Measurements from ENCODE around the gene STK10. TPM values are rescaled to one million over a fixed set of nuclear protein-coding genes. Genes with fewer than 3 reads are reported as not detected.
A peak's percentile ranks its signal among the peaks of the same experiment; 100 is the strongest.

The STK10 gene
- total RNA-seq, 1 experiment from 2014 or later, result 25.7 TPM

- H3F3A ChIP-seq (ENCODE audit: low read length, unreplicated experiment), result no peaks in the 10 kb centered on the region
- H3K27ac ChIP-seq (ENCODE audit: low read length), result no peak overlapping the region
- ATAC-seq (no peak), DNase-seq (no peak)
- ChIA-PET POLR2A (ENCODE audit: unreplicated experiment) (no interaction called here), CTCF (no interaction called here)
- H3K4me3 ChIP-seq (ENCODE audit: low read length), result no peak overlapping the region
- no peaks in the 10 kb centered on the region for H4K20me1 ChIP-seq (ENCODE audit: low read length)
- no peak overlapping the region for H3K9ac ChIP-seq (ENCODE audit: low read length)
- no peaks in the 10 kb centered on the region for H3K27me3 ChIP-seq (ENCODE audit: low read length)
- no peaks in the 10 kb centered on the region; the same call in 1 of the 2 replicates for H3K4me1 ChIP-seq (ENCODE audit: insufficient read depth, low read length)
- no peak overlapping the region for H2AFZ ChIP-seq (ENCODE audit: low read length)
- no peaks in the 10 kb centered on the region for H3K9me2 ChIP-seq (replicated peaks; ENCODE audit: low read length)
- no peak for TF ChIP-seq EZH2 (IDR thresholded peaks at IDR 0.05; ENCODE audit: low read length, unreplicated experiment)
- TF ChIP-seq EZH2phosphoT487 (IDR thresholded peaks at IDR 0.05; ENCODE audit: borderline replicate concordance, low read length), result no peak
- TF ChIP-seq CTCF (conservative IDR thresholded peaks at IDR 0.05; ENCODE audit: low read depth, low read length), result no peak
- no peaks in the 10 kb centered on the region for H3K9me3 ChIP-seq (ENCODE audit: low read length)
- intact Hi-C loops (cut with micrococcal nuclease), result no loop called here
- H3K36me3 ChIP-seq (ENCODE audit: low read depth, low read length), result 0 out of 2 replicates have a peak, but pooled peaks cover 4% of the 10 kb centered on the region
- no peaks in the 10 kb centered on the region for H3K79me2 ChIP-seq (ENCODE audit: low read length)
- H3K4me2 ChIP-seq (ENCODE audit: low read length), result no peak overlapping the region
- no TSS peak for BruUV-seq (replicated peaks)
Measured at GRCh38 chr5:172113036-172113435, 75.0 kb downstream of the STK10 start.

- ChIA-PET CTCF (no interaction called here), POLR2A (ENCODE audit: unreplicated experiment) (no interaction called here)
- Histone ChIP-seq H4K20me1 (ENCODE audit: low read length) (no peaks in the 10 kb centered on the region), H3K4me2 (ENCODE audit: low read length) (no peak overlapping the region), H3K4me3 (ENCODE audit: low read length) (no peak overlapping the region), H3K27ac (ENCODE audit: low read length) (no peak overlapping the region), H3K27me3 (ENCODE audit: low read length) (no peaks in the 10 kb centered on the region), H3K36me3 (ENCODE audit: low read depth, low read length) (0 out of 2 replicates have a peak, but pooled peaks cover 4% of the 10 kb centered on the region), H2AFZ (ENCODE audit: low read length) (no peak overlapping the region), H3K4me1 (ENCODE audit: insufficient read depth, low read length) (peaks cover 11% of the 10 kb centered on the region), H3K9me2 (replicated peaks; ENCODE audit: low read length) (no peaks in the 10 kb centered on the region), H3K9me3 (ENCODE audit: low read length) (no peaks in the 10 kb centered on the region), H3K9ac (ENCODE audit: low read length) (no peak overlapping the region), H3F3A (ENCODE audit: low read length, unreplicated experiment) (no peaks in the 10 kb centered on the region), H3K79me2 (ENCODE audit: low read length) (no peaks in the 10 kb centered on the region)
- BruUV-seq (replicated peaks), result no TSS peak
- DNase-seq (peak; percentile 8), ATAC-seq (no peak)
- TF ChIP-seq EZH2phosphoT487 (IDR thresholded peaks at IDR 0.05; ENCODE audit: borderline replicate concordance, low read length) (no peak), EZH2 (IDR thresholded peaks at IDR 0.05; ENCODE audit: low read length, unreplicated experiment) (no peak), CTCF (conservative IDR thresholded peaks at IDR 0.05; ENCODE audit: low read depth, low read length) (no peak)
- intact Hi-C loops (cut with micrococcal nuclease), result no loop called here
Measured at GRCh38 chr5:172111852-172112225, 76.2 kb downstream of the STK10 start.

GRCh38 chr5:172110921-172111851 is 76.8 kb downstream of the STK10 start:
- BruUV-seq (replicated peaks), result no TSS peak
- peak overlapping the region; percentile 15; the same call in 1 of the 2 replicates for H3K27ac ChIP-seq (ENCODE audit: low read length)
- TF ChIP-seq EZH2 (IDR thresholded peaks at IDR 0.05; ENCODE audit: low read length, unreplicated experiment) (no peak), EZH2phosphoT487 (IDR thresholded peaks at IDR 0.05; ENCODE audit: borderline replicate concordance, low read length) (no peak), CTCF (conservative IDR thresholded peaks at IDR 0.05; ENCODE audit: low read depth, low read length) (no peak)
- H3K4me3 ChIP-seq (ENCODE audit: low read length), result peak overlapping the region; percentile 23; the same call in 1 of the 2 replicates
- 0 out of 2 replicates have a peak, but pooled peaks cover 4% of the 10 kb centered on the region for H3K36me3 ChIP-seq (ENCODE audit: low read depth, low read length)
- POLR2A ChIA-PET (ENCODE audit: unreplicated experiment), result no interaction called here
- no peak overlapping the region for H3K9ac ChIP-seq (ENCODE audit: low read length)
- no peaks in the 10 kb centered on the region for H4K20me1 ChIP-seq (ENCODE audit: low read length)
- no peaks in the 10 kb centered on the region for H3K27me3 ChIP-seq (ENCODE audit: low read length)
- H3K9me3 ChIP-seq (ENCODE audit: low read length), result no peaks in the 10 kb centered on the region
- no peaks in the 10 kb centered on the region for H3K79me2 ChIP-seq (ENCODE audit: low read length)
- peak overlapping the region; percentile 35; the same call in 1 of the 2 replicates for H3K4me2 ChIP-seq (ENCODE audit: low read length)
- H3K9me2 ChIP-seq (replicated peaks; ENCODE audit: low read length), result no peaks in the 10 kb centered on the region
- H3F3A ChIP-seq (ENCODE audit: low read length, unreplicated experiment), result no peaks in the 10 kb centered on the region
- CTCF ChIA-PET, result no interaction called here
- ATAC-seq, result peak; percentile 27
- no peak overlapping the region for H2AFZ ChIP-seq (ENCODE audit: low read length)
- intact Hi-C loops (cut with micrococcal nuclease), result no loop called here
- peak; percentile 39 for DNase-seq
- H3K4me1 ChIP-seq (ENCODE audit: insufficient read depth, low read length), result peaks cover 11% of the 10 kb centered on the region

Data from PC-3 (cell line).